Ecto neural progenitor cell (in vitro differentiated cells): ENCODE data around the gene CANX.

ENCODE experiments used
- DNase-seq: peaks from one replicate; pipeline ENCODE4 v3.0.0-alpha.2; 2018; ENCODE audit warnings: low spot score

CANX gene

DNA sequence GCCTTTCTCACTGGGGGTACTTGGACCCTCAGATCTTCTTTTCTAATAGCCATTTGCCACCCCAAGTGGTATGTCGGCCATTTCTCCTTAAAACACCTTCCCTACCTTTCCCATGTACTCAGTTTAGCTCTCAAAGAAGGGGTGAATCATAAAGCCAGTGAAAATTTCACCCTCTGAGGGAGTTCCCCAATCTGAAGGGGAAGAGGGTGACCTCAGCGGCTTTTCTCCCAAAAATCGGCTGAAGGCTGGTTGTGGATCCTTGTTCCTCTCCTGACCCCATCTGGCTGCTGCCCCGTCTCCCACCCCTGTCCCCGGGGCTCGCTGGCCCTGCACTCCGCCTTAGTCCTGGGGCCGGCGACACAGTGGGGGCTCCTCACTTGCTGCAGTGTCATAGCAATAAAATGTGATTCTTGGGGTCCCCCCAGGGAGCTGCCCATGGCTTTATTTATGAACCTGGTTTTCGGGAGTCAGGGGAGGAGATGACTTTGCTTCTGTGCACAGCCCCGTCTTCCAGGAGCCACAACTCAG is 77.7 kb downstream of the CANX start:
- DNase-seq: no peak

- DNase-seq: no peak
Observed at GRCh38 chr5:179777456-179777855, 78.7 kb downstream of the CANX start.

GRCh38 chr5:179777909-179778308 is 79.1 kb downstream of the CANX start:
- DNase-seq: no peak

DNA sequence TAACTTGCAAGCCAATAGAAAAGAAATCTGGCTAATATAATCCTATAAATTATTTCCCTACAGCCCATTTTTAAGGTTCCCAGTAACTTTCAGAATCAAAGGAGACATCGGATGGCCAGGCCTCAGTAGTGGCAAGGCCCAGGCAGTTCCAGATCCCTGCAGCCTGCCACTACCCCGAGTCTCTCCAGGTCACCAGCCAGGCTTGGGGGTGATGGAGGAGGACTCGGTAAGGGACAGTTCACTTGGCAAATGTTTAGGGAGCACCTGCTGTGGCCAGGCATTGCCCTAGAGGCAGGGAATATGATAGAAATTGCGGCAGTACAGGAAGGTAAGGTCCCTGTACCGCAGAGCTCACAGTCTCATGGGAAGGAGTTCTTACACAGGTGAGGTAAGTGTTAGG is 79.8 kb downstream of the CANX start:
- no peak for DNase-seq

- DNase-seq: no peak
Observed at GRCh38 chr5:179779826-179780225, 81.1 kb downstream of the CANX start.

GRCh38 chr5:179780362-179780761 is 81.6 kb downstream of the CANX start:
- no peak for DNase-seq
